ENCODE measurements around the gene ARHGAP40.

GRCh38 chr20:38564680-38565079 lies 36.9 kb upstream of the ARHGAP40 start:
- TF ChIP-seq CTCF (IDR thresholded peaks at IDR 0.05) (no peak), POLR2A (IDR thresholded peaks at IDR 0.05) (no peak)
